GM12801 (cell line): Measurements from ENCODE around the gene ABCC10.

Experiments
- TF ChIP-seq, protein P1 (sequence below): IDR thresholded peaks from one replicate; pipeline ENCODE4 v1.5.1; 2011; ENCODE audit warnings: control low read depth; ENCODE audit not compliant: insufficient read length; ENCODE audit errors: extremely low read depth

ABCC10 gene

DNA sequence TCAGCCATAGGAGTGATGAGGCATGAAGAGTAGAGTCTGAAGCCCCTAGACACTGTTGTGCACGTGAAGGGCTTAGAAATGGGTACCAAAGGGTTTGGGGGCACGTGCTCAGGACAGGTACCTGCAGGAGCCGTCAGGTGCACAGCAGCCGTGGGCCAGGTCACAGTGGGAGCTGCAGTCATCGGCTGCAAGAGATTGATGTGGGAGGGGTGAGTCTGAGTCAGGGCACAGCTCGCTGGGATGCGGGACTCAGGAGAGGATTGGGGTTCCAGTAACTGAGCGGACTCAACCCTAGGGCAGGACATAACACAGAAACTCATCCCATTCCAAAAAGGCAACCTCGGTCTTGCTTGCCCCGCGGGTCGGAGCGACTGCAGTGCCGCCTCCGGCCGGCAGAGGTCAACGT lies 27.0 kb downstream of the ABCC10 start:
- TF ChIP-seq, protein P1, sequence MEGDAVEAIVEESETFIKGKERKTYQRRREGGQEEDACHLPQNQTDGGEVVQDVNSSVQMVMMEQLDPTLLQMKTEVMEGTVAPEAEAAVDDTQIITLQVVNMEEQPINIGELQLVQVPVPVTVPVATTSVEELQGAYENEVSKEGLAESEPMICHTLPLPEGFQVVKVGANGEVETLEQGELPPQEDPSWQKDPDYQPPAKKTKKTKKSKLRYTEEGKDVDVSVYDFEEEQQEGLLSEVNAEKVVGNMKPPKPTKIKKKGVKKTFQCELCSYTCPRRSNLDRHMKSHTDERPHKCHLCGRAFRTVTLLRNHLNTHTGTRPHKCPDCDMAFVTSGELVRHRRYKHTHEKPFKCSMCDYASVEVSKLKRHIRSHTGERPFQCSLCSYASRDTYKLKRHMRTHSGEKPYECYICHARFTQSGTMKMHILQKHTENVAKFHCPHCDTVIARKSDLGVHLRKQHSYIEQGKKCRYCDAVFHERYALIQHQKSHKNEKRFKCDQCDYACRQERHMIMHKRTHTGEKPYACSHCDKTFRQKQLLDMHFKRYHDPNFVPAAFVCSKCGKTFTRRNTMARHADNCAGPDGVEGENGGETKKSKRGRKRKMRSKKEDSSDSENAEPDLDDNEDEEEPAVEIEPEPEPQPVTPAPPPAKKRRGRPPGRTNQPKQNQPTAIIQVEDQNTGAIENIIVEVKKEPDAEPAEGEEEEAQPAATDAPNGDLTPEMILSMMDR: no peak

DNA sequence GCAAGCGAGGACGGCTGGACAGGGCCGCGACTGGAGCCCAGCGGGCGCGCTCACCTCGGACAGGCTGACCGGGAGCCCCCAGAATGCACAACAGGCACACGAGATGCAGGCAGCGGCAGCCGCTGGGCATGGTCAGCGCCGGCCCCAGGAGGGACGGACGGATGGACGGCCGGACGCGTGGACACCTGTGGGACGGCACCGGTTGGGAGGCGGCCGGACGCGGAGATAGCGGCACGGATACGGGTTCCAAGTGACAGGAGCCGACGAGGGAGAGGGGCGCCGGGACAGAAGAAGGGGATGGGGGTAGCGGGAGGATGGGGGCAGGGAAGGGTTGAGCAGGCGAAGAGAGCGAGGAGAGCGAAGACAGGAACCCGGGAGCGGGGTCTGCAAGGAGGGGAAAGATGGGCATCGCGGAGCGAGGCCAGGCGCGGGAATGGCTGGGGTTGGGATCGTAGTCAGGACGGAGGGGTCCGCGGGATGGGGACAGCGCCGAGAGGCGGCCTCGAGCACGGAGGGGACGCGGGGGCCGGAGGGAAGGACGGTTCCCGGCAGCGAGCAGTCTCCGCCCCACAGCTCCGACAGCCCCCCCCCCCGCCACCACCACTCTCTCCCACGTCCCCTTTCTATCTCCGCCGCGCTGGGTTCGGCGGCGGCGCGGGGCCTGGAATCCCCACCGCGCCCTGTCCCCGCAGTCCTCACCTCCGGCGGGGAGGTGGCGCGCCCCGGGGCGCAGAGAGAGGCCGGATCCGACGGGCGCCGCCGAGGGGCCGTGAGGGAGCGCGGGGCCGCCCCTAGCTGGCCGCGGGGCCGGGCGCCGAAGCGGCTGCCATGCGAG lies 27.6 kb downstream of the ABCC10 start:
- TF ChIP-seq, protein P1: no peak

DNA sequence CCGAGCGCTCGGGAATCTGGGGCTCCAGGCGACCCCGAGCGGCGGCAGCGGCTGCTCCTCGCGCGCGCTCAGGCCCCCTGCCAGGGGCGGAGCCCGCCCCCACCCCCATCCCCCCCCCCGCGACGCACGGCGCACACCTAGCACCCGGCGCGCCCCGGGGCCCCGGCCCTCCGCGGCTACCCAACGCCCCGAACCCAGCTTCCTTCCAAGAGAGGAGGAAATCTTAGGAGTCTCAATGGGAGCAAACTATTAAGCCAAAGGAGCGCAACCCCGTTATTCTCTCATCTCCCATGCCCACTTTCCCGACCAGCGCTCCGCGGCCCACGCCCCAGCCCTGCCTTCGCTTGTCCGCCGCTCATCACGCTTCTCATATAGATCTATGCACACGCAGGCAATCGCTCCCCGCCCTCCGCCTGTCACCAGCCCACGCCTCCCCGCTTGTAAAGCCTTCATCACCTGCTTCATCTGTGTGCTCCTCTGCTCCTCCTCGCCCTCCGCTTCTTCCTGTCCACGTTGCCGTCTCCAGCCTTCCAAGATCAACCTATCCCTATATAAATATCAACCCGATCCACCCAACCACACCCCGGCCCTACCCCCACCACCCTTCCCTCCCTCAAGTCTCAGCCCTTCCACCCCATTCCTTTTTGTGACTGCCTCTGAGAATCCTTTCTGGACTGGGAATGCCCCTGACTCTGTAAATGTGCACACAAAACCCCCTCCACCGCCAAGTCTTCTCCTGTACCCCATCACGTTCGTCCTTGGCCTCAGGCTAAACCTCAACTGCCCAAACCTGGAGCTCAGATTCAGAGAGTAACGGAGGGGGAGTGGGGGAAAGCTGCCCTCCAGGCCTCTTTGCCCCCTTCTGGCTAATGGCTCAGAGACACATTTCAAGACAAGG lies 28.4 kb downstream of the ABCC10 start, which contains the start of gene DLK2:
Gene DLK2, minus strand, starts transcription at position 18 of the 898 bp plus-strand sequence. CDS start 723 bp downstream, outside the sequence.
- TF ChIP-seq, protein P1: no peak

GRCh38 chr6:43457643-43458042 lies 30.3 kb downstream of the ABCC10 start:
- TF ChIP-seq, protein P1: no peak

DNA sequence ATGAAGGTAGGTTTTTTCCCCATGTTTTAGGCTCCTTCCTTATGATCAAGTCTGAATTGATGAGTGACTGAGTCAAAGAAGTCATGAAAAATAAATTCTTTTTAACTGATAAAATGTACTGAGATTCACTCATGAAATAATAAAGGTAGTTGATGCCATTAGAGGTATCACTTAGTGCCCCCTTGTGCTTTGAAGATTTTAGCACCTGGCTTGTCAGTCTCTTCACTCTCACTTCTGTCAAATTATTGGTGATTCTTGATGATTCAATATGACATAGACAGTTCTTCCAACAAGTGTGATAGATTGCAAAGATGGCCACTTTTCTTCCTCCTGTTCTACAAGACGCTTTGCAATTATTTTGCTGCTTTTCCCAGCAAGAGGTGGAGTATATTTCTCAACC lies 32.2 kb downstream of the ABCC10 start:
- TF ChIP-seq, protein P1: no peak

- TF ChIP-seq, protein P1: no peak
Measured at GRCh38 chr6:43460032-43460431, 32.7 kb downstream of the ABCC10 start.

DNA sequence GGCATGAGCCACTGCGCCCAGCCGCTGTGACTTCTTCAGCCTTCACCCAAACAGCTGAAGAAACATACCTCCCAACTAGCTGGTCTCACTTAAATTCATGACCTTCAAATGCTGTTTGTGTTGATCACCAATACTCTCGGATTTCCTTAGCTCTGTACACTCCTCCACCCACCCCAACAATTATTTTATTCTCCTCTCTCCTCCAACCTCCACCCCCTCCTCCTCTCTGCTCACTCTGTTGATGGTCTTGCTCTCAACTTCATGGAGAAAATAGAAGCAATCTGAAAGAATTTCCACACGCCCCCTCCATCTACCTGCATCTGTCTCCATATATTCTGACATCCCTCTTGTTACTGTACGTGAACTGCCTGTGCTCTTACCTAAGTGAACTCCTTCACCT lies 34.6 kb downstream of the ABCC10 start:
- TF ChIP-seq, protein P1: no peak
